ENCODE measurements around the gene RAMACL. TPM values are rescaled to one million over a fixed set of nuclear protein-coding genes. Genes with fewer than 3 reads are reported as not detected.
"Not testable (repeated sequence)": the region's sequence is repeated elsewhere in the genome, so short reads cannot be mapped to it uniquely, and the experiment has no call there.

Gene RAMACL
- total RNA-seq, 1 donor from 2014 or later = 0.85 TPM

- Mint-ChIP-seq H3K9me3 (no peaks in the 10 kb centered on the region), H3K4me1 (ENCODE audit: unreplicated experiment) (peaks cover 30% of the 10 kb centered on the region), H3K36me3 (peaks cover 6% of the 10 kb centered on the region), H3K4me3 (no peak overlapping the region), H3K27ac (peak overlapping the region; percentile 27), H3K27me3 (no peaks in the 10 kb centered on the region)
- TF ChIP-seq CTCF (conservative IDR thresholded peaks at IDR 0.05) = no peak
- no peak for DNase-seq (ENCODE audit: extremely low spot score, unreplicated experiment)
These were observed 45.7 kb downstream of the RAMACL start for GRCh38 chr6:166540631-166541331.

- no peak for DNase-seq (ENCODE audit: extremely low spot score, unreplicated experiment)
- Mint-ChIP-seq H3K9me3 (no peaks in the 10 kb centered on the region), H3K36me3 (peaks cover 6% of the 10 kb centered on the region), H3K27ac (no peak overlapping the region), H3K27me3 (no peaks in the 10 kb centered on the region), H3K4me1 (ENCODE audit: unreplicated experiment) (peaks cover 30% of the 10 kb centered on the region), H3K4me3 (no peak overlapping the region)
- no peak for TF ChIP-seq CTCF (conservative IDR thresholded peaks at IDR 0.05)
These were observed 46.9 kb downstream of the RAMACL start for GRCh38 chr6:166539543-166539942.

- not testable (repeated sequence) for H3K36me3 Mint-ChIP-seq; DNase-seq (ENCODE audit: extremely low spot score, unreplicated experiment); H3K4me3 Mint-ChIP-seq; H3K27ac Mint-ChIP-seq; H3K9me3 Mint-ChIP-seq; H3K27me3 Mint-ChIP-seq
- H3K4me1 Mint-ChIP-seq (ENCODE audit: unreplicated experiment) = peaks cover 30% of the 10 kb centered on the region
These were observed 47.5 kb downstream of the RAMACL start for GRCh38 chr6:166539011-166539385.

GRCh38 chr6:166538297-166539010, 48.0 kb downstream of the RAMACL start:
- H3K27ac Mint-ChIP-seq = no peak overlapping the region
- no peaks in the 10 kb centered on the region for H3K9me3 Mint-ChIP-seq
- H3K4me1 Mint-ChIP-seq (ENCODE audit: unreplicated experiment) = peaks cover 27% of the 10 kb centered on the region
- no peak for DNase-seq (ENCODE audit: extremely low spot score, unreplicated experiment)
- H3K36me3 Mint-ChIP-seq = peaks cover 6% of the 10 kb centered on the region
- no peak for TF ChIP-seq CTCF (conservative IDR thresholded peaks at IDR 0.05)
- no peaks in the 10 kb centered on the region for H3K27me3 Mint-ChIP-seq
- H3K4me3 Mint-ChIP-seq = no peak overlapping the region

- peaks cover under 1% of the 10 kb centered on the region for H3K4me1 Mint-ChIP-seq (ENCODE audit: unreplicated experiment)
- no peak for TF ChIP-seq CTCF (conservative IDR thresholded peaks at IDR 0.05)
- H3K9me3 Mint-ChIP-seq = peaks cover 2% of the 10 kb centered on the region
- DNase-seq (ENCODE audit: extremely low spot score, unreplicated experiment) = no peak
- H3K27ac Mint-ChIP-seq = no peak overlapping the region
- H3K36me3 Mint-ChIP-seq = peaks cover 8% of the 10 kb centered on the region
- H3K4me3 Mint-ChIP-seq = no peak overlapping the region
- H3K27me3 Mint-ChIP-seq = no peaks in the 10 kb centered on the region
These were observed 51.6 kb downstream of the RAMACL start for GRCh38 chr6:166534658-166535406.

All from type B pancreatic cell (in vitro differentiated cells).